ENCODE measurements around the gene AAK1.
"Not testable (repeated sequence)": the region's sequence is repeated elsewhere in the genome, so short reads cannot be mapped to it uniquely, and the experiment has no call there.

DNA sequence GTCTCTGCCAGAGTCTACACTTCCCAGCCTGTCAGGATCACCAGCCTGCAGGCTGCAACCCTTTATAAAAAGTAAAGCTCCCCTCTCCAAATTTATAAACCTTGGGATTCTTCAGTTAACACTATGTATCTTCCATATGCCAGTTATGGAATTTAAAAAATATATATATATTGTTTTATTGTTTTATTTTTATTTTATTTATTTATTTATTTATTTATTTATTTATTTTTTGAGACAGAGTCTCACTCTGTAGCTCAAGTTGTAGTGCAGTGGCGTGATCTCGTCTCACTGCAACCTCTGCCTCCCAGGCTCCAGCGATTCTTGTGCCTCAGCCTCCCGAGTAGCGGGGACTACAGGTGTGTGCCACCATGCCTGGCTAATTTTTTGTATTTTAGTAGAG lies 3.7 kb upstream of the AAK1 start:
- TF ChIP-seq, protein P1, sequence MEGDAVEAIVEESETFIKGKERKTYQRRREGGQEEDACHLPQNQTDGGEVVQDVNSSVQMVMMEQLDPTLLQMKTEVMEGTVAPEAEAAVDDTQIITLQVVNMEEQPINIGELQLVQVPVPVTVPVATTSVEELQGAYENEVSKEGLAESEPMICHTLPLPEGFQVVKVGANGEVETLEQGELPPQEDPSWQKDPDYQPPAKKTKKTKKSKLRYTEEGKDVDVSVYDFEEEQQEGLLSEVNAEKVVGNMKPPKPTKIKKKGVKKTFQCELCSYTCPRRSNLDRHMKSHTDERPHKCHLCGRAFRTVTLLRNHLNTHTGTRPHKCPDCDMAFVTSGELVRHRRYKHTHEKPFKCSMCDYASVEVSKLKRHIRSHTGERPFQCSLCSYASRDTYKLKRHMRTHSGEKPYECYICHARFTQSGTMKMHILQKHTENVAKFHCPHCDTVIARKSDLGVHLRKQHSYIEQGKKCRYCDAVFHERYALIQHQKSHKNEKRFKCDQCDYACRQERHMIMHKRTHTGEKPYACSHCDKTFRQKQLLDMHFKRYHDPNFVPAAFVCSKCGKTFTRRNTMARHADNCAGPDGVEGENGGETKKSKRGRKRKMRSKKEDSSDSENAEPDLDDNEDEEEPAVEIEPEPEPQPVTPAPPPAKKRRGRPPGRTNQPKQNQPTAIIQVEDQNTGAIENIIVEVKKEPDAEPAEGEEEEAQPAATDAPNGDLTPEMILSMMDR (IDR thresholded peaks at IDR 0.05; ENCODE audit: insufficient read depth, low read depth, low read length), result not testable (repeated sequence)
- TF ChIP-seq EZH2 (IDR thresholded peaks at IDR 0.05; ENCODE audit: insufficient read depth, low read length), result not testable (repeated sequence)

Data from astrocyte (in vitro differentiated cells and primary cell).